GM12878 (cell line): ENCODE data around the gene RANBP17. TPM values are rescaled to one million over a fixed set of nuclear protein-coding genes. Genes with fewer than 3 reads are reported as not detected.

Experiments
- ATAC-seq: fragments of 200-7000 bp; cut with Tn5 transposase; 3 replicates; pipeline ENCODE4 v1.9.1; 2020; ENCODE audit warnings: mild to moderate bottlenecking, moderate library complexity
- BruUV-seq: library from RNA; stranded (reverse); fragments of 400-500 nt; replicated peaks from 2 replicates; lab custom pipeline; 2021; lab: Mats Ljungman, UMichigan
- CTCF ChIA-PET: fragments of 300-600 bp; sonication (Branson Sonifier 250); formaldehyde crosslinking; extraction: SDS; loops from one replicate; lab custom pipeline; 2021; ENCODE audit warnings: inconsistent platforms; lab: Yijun Ruan, JAX
- POLR2A ChIA-PET: fragments of 350-600 bp; formaldehyde crosslinking; extraction: SDS; loops from one replicate; lab custom pipeline; 2021; ENCODE audit warnings: inconsistent platforms; lab: Charles Lee
- RAD21 ChIA-PET: fragments of 300-600 bp; sonication (Branson Sonifier 250); formaldehyde crosslinking; loops from one replicate; lab custom pipeline; 2023; ENCODE audit warnings: antibody characterized with exemption; ENCODE audit not compliant: unreplicated experiment; lab: Charles Lee
- SMC1A ChIA-PET: fragments of 300-600 bp; sonication (Branson Sonifier 250); formaldehyde crosslinking; loops from one replicate; lab custom pipeline; 2023; ENCODE audit not compliant: unreplicated experiment, uncharacterized antibody; lab: Charles Lee
- DNase-seq: peaks from one replicate; pipeline ENCODE4 v3.0.0-alpha.2; 2011; ENCODE audit warnings: low read depth, low spot score
- FAIRE-seq: peaks from 3 replicates; lab custom pipeline; 2011; peaks lifted over from hg19 to GRCh38; lab: Jason Lieb, UNC
- H2AFZ ChIP-seq: 2 replicates; pipeline ENCODE4 v1.6.0; 2011; ENCODE audit warnings: low read depth, low read length, control low read depth; ENCODE audit not compliant: control insufficient read depth
- H3K27ac ChIP-seq: 2 replicates; pipeline ENCODE4 v1.5.1; 2011; ENCODE audit warnings: control low read depth; ENCODE audit not compliant: control insufficient read depth, insufficient read depth
- H3K27me3 ChIP-seq, 2 experiments: replicated peaks in 1 of 2; 2 replicates each; pipeline versions ENCODE4 v1.6.0 to v1.6.1; 2011; ENCODE audit warnings: low read length in 1 of 2; ENCODE audit not compliant: control insufficient read depth in 2 of 2, insufficient read depth in 2 of 2
- H3K36me3 ChIP-seq, 2 experiments: 2 replicates each; pipeline ENCODE4 v1.5.1; 2011; ENCODE audit warnings: low read length in 1 of 2; ENCODE audit not compliant: control insufficient read depth in 2 of 2, insufficient read depth in 2 of 2
- H3K4me1 ChIP-seq: 2 replicates; pipeline ENCODE4 v1.6.1; 2011; ENCODE audit warnings: mild to moderate bottlenecking, low read length, moderate library complexity, mixed read lengths; ENCODE audit not compliant: control insufficient read depth, insufficient read depth
- H3K4me2 ChIP-seq: 2 replicates; pipeline ENCODE4 v1.6.0; 2011; ENCODE audit warnings: control low read depth; ENCODE audit not compliant: control insufficient read depth, insufficient read depth
- H3K4me3 ChIP-seq: fragments of 200-600 bp; sonication (generic); 2 replicates; pipeline ENCODE4 v1.5.1; 2016
- H3K79me2 ChIP-seq: 2 replicates; pipeline ENCODE4 v1.6.0; 2011; ENCODE audit warnings: low read length; ENCODE audit not compliant: control insufficient read depth, insufficient read depth
- H3K9ac ChIP-seq: 2 replicates; pipeline ENCODE4 v1.8.0; 2011; ENCODE audit warnings: low read length, control low read depth, mixed read lengths; ENCODE audit not compliant: control insufficient read depth, insufficient read depth
- H3K9me3 ChIP-seq: replicated peaks from 3 replicates; pipeline ENCODE4 v1.5.1; 2011; ENCODE audit warnings: mild to moderate bottlenecking, low read length; ENCODE audit not compliant: control insufficient read depth, insufficient read depth
- H4K20me1 ChIP-seq: 2 replicates; pipeline ENCODE4 v1.6.0; 2011; ENCODE audit not compliant: control insufficient read depth, insufficient read depth
- BHLHE40 ChIP-seq, 2 experiments: fragments of 450-650 bp in 1 of 2; IDR thresholded peaks; 2 replicates each; pipeline ENCODE4 v1.6.1; 2011 to 2017; ENCODE audit warnings: low read depth in 2 of 2, borderline replicate concordance in 1 of 2, improper control_type of control experiment in 1 of 2, low read length in 1 of 2, mild to moderate bottlenecking in 1 of 2
- CBFB ChIP-seq: IDR thresholded peaks from 2 replicates; pipeline ENCODE4 v1.6.1; 2016; ENCODE audit warnings: antibody characterized with exemption, low read depth
- CHD4 ChIP-seq: fragments of 200-600 bp; sonication (generic); IDR thresholded peaks from 2 replicates; pipeline ENCODE4 v1.6.1; 2016; ENCODE audit warnings: mild to moderate bottlenecking
- EGR1 ChIP-seq, 2 experiments: IDR thresholded peaks; 1 replicate in 1 of 2; 2 replicates in 1 of 2; pipeline ENCODE4 v1.6.1; 2011 to 2012; ENCODE audit warnings: low read depth in 2 of 2, low read length in 2 of 2, borderline replicate concordance in 1 of 2, mild to moderate bottlenecking in 1 of 2, moderate library complexity in 1 of 2
- EP300 ChIP-seq, 2 experiments: fragments of 150-350 bp in 1 of 2; IDR thresholded peaks; 2 replicates each; pipeline ENCODE4 v1.6.1; 2011 to 2012; ENCODE audit warnings: low read depth in 2 of 2, low read length in 2 of 2, borderline replicate concordance in 1 of 2, improper control_type of control experiment in 1 of 2, inconsistent platforms in 1 of 2; ENCODE audit not compliant: control insufficient read depth in 1 of 2
- JUND ChIP-seq: IDR thresholded peaks from 2 replicates; pipeline ENCODE4 v1.6.1; 2012; ENCODE audit warnings: low read depth, mild to moderate bottlenecking, low read length, improper control_type of control experiment, moderate library complexity
- MTA2 ChIP-seq: fragments of 450-650 bp; IDR thresholded peaks from 2 replicates; pipeline ENCODE4 v1.6.1; 2016; ENCODE audit warnings: low read depth, mild to moderate bottlenecking, moderate library complexity
- POU2F2 ChIP-seq: IDR thresholded peaks from 3 replicates; pipeline ENCODE4 v1.6.1; 2011; ENCODE audit warnings: low read depth, mild to moderate bottlenecking, low read length, borderline replicate concordance
- SIX5 ChIP-seq: IDR thresholded peaks from 2 replicates; pipeline ENCODE4 v1.6.1; 2011; ENCODE audit warnings: mild to moderate bottlenecking, low read depth, low read length, moderate library complexity; ENCODE audit not compliant: severe bottlenecking
- SUPT20H ChIP-seq: IDR thresholded peaks from 2 replicates; pipeline ENCODE4 v1.6.1; 2011; ENCODE audit warnings: low read depth, mild to moderate bottlenecking, low read length, moderate library complexity, borderline replicate concordance; ENCODE audit not compliant: control insufficient read depth
- TCF3 ChIP-seq: IDR thresholded peaks from 2 replicates; pipeline ENCODE4 v1.6.1; 2012; ENCODE audit warnings: low read depth, mild to moderate bottlenecking, low read length, borderline replicate concordance; ENCODE audit not compliant: insufficient read depth
- ZBED1 ChIP-seq: IDR thresholded peaks from 2 replicates; pipeline ENCODE4 v1.6.1; 2016; ENCODE audit warnings: borderline replicate concordance
- in situ Hi-C: fragments of 300-500 bp; cut with MboI; formaldehyde crosslinking; loops from 9 replicates; pipeline ENCODE4 v1.14.3; 2018; ENCODE audit warnings: mixed read lengths
- intact Hi-C: fragments of 100-400 bp; cut with micrococcal nuclease; formaldehyde crosslinking; loops from one replicate; pipeline ENCODE4 v1.14.2; 2022; ENCODE audit not compliant: unreplicated experiment
- polyA plus RNA-seq, 11 experiments: library from polyadenylated mRNA; depleted of rRNA in 4 of 11; unstranded in 6 of 11; stranded (reverse) in 5 of 11; fragments of >200 nt; fragmentation: Nextera tagmentation in 4 of 11; fragmentation: Illumina TruSeq in 1 of 11; extraction: Ambion mirVana in 4 of 11; extraction: Trizol in 1 of 11; gene quantifications; 1 replicate in 1 of 11; 2 replicates in 10 of 11; pipeline versions ENCODE4 v1.2.1 to v1.2.3, GENCODE V29; 2011 to 2016; ENCODE audit warnings: inconsistent platforms in 2 of 11, missing spikeins in 2 of 11, low read depth in 1 of 11
- total RNA-seq, 4 experiments: library from RNA; depleted of rRNA in 3 of 4; stranded (reverse); fragments of >200 nt in 3 of 4; fragmentation: Illumina TruSeq in 1 of 4; extraction: Trizol in 1 of 4; gene quantifications; 2 replicates each; pipeline versions ENCODE4 v1.2.1 to v1.2.3, GENCODE V29; 2013 to 2021
- TF ChIP-seq, protein P1 (sequence below): fragments of 450-650 bp; IDR thresholded peaks from 2 replicates; pipeline ENCODE4 v1.6.1; 2016; ENCODE audit warnings: mild to moderate bottlenecking
- TF ChIP-seq, protein P2 (sequence below): fragments of 450-650 bp; IDR thresholded peaks from 2 replicates; pipeline ENCODE4 v1.6.1; 2014; ENCODE audit warnings: mild to moderate bottlenecking
- TF ChIP-seq, protein P3 (sequence below): fragments of 450-650 bp; IDR thresholded peaks from 2 replicates; pipeline ENCODE4 v1.6.1; 2017; ENCODE audit warnings: mild to moderate bottlenecking
- TF ChIP-seq, protein P4 (sequence below): IDR thresholded peaks from 2 replicates; pipeline ENCODE4 v1.6.1; 2011; ENCODE audit warnings: low read depth, low read length, improper control_type of control experiment, borderline replicate concordance
- TF ChIP-seq, protein P5 (sequence below): fragments of 450-650 bp; IDR thresholded peaks from 2 replicates; pipeline ENCODE4 v1.6.1; 2017; ENCODE audit warnings: mild to moderate bottlenecking, low read depth, inconsistent platforms; ENCODE audit not compliant: poor library complexity, severe bottlenecking

RANBP17 gene
- total and polyA plus RNA-seq, 10 of the 15 experiments (the other 5 are each of a cell fraction or from before 2014, with no cell fraction given): 0.10 TPM; not detected in 9

DNA sequence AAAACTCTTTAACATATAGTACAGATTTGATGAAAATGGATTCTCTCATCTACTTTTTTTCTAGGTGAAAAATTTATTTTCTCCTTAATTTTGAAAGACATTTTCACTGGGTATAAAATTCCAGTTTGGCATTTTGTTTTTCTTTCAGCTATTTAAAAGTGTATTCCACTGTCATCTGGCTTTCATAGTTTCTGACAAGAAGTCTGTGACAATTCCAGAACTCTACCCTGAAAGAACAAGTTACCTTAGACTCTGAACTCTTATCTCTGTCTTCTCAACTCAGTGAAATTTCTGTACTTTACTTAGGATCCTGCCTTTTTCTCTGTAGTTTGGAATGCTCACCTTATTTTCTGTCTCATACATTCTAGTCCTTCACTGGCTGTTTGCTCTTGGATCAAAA lies 161.7 kb downstream of the RANBP17 start:
- SMC1A ChIA-PET: no interaction called here

More for the DNA sequence above, 161.7 kb downstream of the RANBP17 start:
- in situ Hi-C loops: no loop called here
- ChIA-PET CTCF (no interaction called here), RAD21 (no interaction called here)
- no peak overlapping the region for H2AFZ ChIP-seq
- no peaks in the 10 kb centered on the region for H3K36me3 ChIP-seq
- no peak for FAIRE-seq
- H3K4me2 ChIP-seq: no peak overlapping the region
- TF ChIP-seq JUND (no peak), TCF3 (no peak), BHLHE40 (IDR thresholded peaks at IDR 0.05; ENCODE audit: borderline replicate concordance in 1 of 2, low read depth in 2 of 2, low read length in 1 of 2) (no peak), POU2F2 (no peak), EP300 (IDR thresholded peaks at IDR 0.05; ENCODE audit: borderline replicate concordance in 1 of 2, control insufficient read depth in 1 of 2, low read depth in 2 of 2, low read length in 2 of 2) (no peak), CBFB (no peak), ZBED1 (no peak), SUPT20H (no peak), EGR1 (IDR thresholded peaks at IDR 0.05; ENCODE audit: borderline replicate concordance in 1 of 2, low read depth in 2 of 2, low read length in 2 of 2) (no peak), SIX5 (no peak), CHD4 (no peak), MTA2 (no peak)
- TF ChIP-seq, protein P1, sequence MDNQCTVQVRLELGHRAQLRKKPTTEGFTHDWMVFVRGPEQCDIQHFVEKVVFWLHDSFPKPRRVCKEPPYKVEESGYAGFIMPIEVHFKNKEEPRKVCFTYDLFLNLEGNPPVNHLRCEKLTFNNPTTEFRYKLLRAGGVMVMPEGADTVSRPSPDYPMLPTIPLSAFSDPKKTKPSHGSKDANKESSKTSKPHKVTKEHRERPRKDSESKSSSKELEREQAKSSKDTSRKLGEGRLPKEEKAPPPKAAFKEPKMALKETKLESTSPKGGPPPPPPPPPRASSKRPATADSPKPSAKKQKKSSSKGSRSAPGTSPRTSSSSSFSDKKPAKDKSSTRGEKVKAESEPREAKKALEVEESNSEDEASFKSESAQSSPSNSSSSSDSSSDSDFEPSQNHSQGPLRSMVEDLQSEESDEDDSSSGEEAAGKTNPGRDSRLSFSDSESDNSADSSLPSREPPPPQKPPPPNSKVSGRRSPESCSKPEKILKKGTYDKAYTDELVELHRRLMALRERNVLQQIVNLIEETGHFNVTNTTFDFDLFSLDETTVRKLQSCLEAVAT: no peak
- TF ChIP-seq, protein P2, sequence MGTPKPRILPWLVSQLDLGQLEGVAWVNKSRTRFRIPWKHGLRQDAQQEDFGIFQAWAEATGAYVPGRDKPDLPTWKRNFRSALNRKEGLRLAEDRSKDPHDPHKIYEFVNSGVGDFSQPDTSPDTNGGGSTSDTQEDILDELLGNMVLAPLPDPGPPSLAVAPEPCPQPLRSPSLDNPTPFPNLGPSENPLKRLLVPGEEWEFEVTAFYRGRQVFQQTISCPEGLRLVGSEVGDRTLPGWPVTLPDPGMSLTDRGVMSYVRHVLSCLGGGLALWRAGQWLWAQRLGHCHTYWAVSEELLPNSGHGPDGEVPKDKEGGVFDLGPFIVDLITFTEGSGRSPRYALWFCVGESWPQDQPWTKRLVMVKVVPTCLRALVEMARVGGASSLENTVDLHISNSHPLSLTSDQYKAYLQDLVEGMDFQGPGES: no peak
- TF ChIP-seq, protein P3, sequence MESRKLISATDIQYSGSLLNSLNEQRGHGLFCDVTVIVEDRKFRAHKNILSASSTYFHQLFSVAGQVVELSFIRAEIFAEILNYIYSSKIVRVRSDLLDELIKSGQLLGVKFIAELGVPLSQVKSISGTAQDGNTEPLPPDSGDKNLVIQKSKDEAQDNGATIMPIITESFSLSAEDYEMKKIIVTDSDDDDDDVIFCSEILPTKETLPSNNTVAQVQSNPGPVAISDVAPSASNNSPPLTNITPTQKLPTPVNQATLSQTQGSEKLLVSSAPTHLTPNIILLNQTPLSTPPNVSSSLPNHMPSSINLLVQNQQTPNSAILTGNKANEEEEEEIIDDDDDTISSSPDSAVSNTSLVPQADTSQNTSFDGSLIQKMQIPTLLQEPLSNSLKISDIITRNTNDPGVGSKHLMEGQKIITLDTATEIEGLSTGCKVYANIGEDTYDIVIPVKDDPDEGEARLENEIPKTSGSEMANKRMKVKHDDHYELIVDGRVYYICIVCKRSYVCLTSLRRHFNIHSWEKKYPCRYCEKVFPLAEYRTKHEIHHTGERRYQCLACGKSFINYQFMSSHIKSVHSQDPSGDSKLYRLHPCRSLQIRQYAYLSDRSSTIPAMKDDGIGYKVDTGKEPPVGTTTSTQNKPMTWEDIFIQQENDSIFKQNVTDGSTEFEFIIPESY: no peak
- TF ChIP-seq, protein P4, sequence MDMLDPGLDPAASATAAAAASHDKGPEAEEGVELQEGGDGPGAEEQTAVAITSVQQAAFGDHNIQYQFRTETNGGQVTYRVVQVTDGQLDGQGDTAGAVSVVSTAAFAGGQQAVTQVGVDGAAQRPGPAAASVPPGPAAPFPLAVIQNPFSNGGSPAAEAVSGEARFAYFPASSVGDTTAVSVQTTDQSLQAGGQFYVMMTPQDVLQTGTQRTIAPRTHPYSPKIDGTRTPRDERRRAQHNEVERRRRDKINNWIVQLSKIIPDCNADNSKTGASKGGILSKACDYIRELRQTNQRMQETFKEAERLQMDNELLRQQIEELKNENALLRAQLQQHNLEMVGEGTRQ: no peak
- TF ChIP-seq, protein P5, sequence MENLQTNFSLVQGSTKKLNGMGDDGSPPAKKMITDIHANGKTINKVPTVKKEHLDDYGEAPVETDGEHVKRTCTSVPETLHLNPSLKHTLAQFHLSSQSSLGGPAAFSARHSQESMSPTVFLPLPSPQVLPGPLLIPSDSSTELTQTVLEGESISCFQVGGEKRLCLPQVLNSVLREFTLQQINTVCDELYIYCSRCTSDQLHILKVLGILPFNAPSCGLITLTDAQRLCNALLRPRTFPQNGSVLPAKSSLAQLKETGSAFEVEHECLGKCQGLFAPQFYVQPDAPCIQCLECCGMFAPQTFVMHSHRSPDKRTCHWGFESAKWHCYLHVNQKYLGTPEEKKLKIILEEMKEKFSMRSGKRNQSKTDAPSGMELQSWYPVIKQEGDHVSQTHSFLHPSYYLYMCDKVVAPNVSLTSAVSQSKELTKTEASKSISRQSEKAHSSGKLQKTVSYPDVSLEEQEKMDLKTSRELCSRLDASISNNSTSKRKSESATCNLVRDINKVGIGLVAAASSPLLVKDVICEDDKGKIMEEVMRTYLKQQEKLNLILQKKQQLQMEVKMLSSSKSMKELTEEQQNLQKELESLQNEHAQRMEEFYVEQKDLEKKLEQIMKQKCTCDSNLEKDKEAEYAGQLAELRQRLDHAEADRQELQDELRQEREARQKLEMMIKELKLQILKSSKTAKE: no peak
- TF ChIP-seq, all 136 proteins: peak for 0
- Histone ChIP-seq H3K9ac (no peak overlapping the region), H4K20me1 (no peaks in the 10 kb centered on the region), H3K4me3 (no peak overlapping the region), H3K27ac (no peak overlapping the region), H3K79me2 (no peaks in the 10 kb centered on the region), H3K4me1 (no peaks in the 10 kb centered on the region), H3K27me3 (no peaks in the 10 kb centered on the region), H3K9me3 (no peaks in the 10 kb centered on the region)
- no peak for ATAC-seq
- BruUV-seq: no TSS peak
- intact Hi-C loops: no loop called here
- POLR2A ChIA-PET: no interaction called here
- no peak for DNase-seq
